ENCODE measurements around the gene DCUN1D1.

DNA sequence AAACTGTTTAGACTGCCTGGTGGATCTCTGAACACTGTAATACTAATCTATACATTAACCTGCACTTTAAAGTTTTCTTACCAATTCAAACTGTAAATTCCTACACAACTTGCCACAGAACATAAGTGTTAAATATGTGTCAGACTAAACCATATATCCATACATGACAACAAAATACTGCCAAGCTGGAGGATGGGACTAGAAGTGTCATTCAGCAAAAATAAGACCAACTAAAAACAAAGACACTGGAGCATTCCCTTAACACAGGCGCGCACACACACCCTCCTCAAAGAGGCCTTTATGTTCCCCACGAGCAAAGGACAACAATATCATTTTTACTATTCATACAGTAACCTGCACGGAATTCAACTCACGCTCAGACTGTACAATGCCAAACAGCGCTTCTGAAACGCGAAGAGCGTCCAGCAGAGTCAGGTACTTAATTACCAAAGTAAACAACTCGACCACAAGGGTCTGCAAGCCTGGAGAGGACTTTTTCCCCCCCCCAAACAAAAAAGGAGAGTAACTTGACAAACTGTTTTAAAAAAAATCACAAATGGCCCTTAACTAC, 1.1 kb downstream of the DCUN1D1 start:
- TF ChIP-seq, protein P1, sequence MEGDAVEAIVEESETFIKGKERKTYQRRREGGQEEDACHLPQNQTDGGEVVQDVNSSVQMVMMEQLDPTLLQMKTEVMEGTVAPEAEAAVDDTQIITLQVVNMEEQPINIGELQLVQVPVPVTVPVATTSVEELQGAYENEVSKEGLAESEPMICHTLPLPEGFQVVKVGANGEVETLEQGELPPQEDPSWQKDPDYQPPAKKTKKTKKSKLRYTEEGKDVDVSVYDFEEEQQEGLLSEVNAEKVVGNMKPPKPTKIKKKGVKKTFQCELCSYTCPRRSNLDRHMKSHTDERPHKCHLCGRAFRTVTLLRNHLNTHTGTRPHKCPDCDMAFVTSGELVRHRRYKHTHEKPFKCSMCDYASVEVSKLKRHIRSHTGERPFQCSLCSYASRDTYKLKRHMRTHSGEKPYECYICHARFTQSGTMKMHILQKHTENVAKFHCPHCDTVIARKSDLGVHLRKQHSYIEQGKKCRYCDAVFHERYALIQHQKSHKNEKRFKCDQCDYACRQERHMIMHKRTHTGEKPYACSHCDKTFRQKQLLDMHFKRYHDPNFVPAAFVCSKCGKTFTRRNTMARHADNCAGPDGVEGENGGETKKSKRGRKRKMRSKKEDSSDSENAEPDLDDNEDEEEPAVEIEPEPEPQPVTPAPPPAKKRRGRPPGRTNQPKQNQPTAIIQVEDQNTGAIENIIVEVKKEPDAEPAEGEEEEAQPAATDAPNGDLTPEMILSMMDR (conservative IDR thresholded peaks at IDR 0.05; ENCODE audit: low read depth, low read length) = no peak
- TF ChIP-seq EZH2 (IDR thresholded peaks at IDR 0.05; ENCODE audit: borderline replicate concordance, low read depth, low read length, poor library complexity, severe bottlenecking) = no peak

Measured in A673 (cell line).